ENCODE measurements around the gene HMX2.

The HMX2 gene

GRCh38 chr10:123139165-123139520 is 8.8 kb upstream of the HMX2 start:
- DNase-seq (ENCODE audit: low read depth in 2 of 2): no peak

- no peak for DNase-seq (ENCODE audit: low read depth in 2 of 2)
These were observed 8.3 kb upstream of the HMX2 start for GRCh38 chr10:123139521-123140163.

- no peak for DNase-seq (ENCODE audit: low read depth in 2 of 2)
These were observed 7.6 kb upstream of the HMX2 start for GRCh38 chr10:123140164-123140982.

GRCh38 chr10:123140983-123141390 is 6.9 kb upstream of the HMX2 start:
- DNase-seq (ENCODE audit: low read depth in 2 of 2): no peak

GRCh38 chr10:123141791-123142700 is 5.9 kb upstream of the HMX2 start:
- no peak for DNase-seq (ENCODE audit: low read depth in 2 of 2)

- DNase-seq (ENCODE audit: low read depth in 2 of 2): no peak
These were observed 5.2 kb upstream of the HMX2 start for GRCh38 chr10:123142701-123143161.

DNA sequence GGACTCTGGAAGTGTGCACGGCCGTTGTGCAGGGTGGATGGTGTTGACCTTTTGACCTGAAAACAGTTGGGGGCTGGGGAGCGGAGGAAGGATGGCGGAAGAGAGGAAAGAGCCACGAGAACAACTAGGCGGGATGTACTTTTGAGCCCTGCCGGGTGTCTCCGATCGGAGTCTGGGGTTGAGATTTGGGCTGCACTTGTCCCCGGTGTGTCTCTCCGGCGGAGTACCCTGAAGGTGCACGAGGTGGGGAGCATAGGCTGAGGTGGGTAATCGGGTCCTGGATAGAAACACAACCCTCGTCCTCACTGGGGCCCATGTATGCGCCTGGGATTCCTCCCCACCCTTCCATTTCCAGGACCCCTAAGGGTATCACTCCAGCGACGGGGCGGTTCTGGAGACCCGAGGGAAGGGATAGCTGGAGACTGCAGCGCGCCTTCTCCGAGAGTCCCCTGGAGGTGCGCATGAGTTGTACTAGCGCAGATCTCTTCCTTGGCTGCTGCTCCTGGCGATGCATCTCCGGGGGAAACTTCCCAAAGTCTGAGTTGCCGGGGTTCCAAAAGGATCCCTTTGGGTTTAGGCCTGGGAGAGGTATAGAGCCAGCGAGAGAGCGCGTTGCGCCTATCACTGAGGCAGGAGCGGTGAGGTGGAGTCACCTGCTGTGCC is 4.6 kb upstream of the HMX2 start:
- DNase-seq (ENCODE audit: low read depth in 2 of 2): no peak

DNA sequence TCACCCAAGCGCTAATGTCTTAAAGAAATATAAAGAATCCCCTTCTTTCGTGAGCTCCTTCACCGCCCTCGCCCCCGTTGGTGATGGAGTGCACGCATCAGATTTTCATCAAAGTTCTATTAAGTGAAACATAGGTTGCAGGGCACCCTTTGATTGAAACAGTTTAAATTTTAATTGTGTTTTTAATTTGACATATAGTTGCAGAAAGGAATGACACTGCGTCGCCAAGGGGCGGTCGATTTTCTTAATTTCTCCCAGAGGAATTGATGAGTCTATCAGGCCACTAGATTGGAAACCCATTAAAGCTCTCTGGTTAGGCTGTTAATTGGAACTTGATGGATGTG is 4.1 kb upstream of the HMX2 start:
- no peak for DNase-seq (ENCODE audit: low read depth in 2 of 2)

DNA sequence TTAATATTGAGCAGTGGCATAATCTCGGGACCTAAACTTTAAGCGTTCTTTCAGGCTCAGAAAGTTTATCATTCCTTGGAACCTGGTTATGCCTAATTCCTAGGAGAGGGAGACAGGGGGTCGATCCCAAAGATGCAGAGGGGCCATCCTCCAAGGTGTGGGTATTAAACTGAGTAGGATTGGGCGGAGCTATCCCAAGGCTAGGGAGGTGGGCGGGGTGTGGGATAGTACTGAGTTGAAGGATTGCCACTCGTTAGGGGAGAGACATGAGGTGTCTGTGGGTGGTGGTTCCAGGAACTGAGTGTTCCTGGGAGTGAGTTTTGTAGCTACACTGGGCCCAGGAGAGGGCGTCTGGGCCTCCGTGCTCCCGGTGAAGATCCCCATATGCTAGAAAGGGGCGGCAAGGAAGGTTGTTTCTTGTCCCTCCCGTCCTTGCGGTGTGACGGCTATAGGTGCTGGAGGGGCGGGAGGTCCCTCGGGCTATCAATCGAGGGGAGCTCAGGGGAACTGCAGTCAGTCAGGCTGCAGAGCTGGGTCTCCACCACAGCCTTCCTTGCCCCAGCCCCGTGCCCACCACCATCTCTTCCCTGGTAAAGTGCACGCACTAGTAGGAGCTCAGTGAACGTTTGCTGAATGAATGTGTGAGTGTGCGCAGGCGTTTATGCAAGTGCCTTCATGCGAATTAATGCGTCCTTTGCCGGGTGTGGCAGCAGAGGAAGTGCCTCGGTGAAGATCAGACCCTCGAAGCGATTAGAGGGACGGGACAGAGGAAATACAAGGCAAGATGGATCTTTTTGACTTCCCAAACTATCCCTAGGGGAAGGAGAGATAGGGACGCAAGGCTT is 3.0 kb upstream of the HMX2 start:
- no peak for DNase-seq (ENCODE audit: low read depth in 2 of 2)

DNA sequence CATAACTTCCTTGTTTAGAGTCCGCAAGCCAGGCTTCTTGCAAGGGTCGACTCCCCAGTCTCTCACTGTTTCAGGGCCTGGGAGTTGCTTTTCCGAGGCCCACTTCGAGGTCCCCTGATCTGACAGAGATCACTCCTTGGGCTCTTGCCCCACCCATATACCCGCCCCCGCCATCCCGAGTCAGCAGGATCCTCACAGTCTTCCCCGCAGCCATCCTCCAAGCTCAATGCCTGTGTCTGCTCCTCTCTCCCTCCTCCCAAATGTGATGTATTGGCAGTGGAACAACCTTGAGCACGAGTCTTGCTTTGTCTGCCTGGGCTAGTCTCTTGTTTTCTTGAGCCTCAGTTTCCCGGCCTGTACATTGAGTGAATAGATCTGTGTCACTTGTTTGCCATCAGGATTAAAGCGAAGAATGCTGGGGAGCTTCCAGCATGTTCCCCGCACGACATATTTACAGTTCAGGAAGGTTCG is 2.4 kb upstream of the HMX2 start:
- DNase-seq (ENCODE audit: low read depth in 2 of 2): no peak

DNA sequence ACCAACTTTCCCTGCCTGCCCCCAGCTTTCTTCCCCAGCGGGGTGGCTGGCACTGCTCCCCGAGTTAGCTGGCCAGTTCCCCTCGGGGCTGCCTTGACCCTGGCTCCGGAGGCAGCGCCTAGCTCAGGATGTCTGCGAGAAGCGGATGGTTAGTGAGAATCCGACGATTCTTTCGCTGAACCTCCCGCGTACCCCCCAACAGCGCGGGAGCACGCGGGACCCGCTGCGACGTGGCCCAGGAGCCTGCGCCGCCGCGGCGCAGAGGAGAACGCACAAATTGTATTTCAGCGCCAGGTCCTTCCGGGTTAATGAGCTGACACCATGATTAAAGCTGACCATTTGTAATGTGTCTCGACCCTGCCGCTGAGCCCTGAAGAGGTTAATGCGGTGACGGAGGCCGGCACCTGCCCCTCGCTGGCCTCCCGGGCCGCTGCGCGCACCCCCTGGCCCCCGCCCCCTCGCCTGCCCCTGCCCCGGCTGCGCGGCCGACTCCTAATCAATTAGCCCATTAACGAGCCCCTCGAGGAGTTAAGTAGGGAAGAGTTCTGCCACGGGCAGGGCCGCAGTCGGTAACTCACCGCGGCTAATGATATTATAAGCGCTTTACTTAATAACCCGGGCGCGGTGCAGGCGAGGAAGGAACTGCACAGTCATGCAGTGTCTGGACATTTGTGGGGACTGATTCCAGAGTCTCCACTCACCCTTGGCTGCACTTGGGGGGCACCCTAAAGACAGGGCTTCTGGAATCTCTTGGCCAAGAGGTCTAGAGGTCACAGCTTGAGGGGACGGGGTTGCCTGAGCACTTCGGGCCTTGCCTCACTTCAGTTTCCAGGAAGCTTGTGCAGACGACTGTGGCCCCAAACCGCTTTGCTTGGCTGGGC is 1.7 kb upstream of the HMX2 start:
- no peak for DNase-seq (ENCODE audit: low read depth in 2 of 2)

GRCh38 chr10:123146894-123147634 is 872 bp upstream of the HMX2 start:
- DNase-seq (ENCODE audit: low read depth in 2 of 2): no peak

GRCh38 chr10:123148414-123149161 is 652 bp downstream of the HMX2 start:
- DNase-seq (ENCODE audit: low read depth in 2 of 2): no peak

- DNase-seq (ENCODE audit: low read depth in 2 of 2): no peak
These were observed 1.2 kb downstream of the HMX2 start for GRCh38 chr10:123149162-123149567.

GRCh38 chr10:123149568-123150270 is 1.8 kb downstream of the HMX2 start:
- DNase-seq (ENCODE audit: low read depth in 2 of 2): no peak

DNA sequence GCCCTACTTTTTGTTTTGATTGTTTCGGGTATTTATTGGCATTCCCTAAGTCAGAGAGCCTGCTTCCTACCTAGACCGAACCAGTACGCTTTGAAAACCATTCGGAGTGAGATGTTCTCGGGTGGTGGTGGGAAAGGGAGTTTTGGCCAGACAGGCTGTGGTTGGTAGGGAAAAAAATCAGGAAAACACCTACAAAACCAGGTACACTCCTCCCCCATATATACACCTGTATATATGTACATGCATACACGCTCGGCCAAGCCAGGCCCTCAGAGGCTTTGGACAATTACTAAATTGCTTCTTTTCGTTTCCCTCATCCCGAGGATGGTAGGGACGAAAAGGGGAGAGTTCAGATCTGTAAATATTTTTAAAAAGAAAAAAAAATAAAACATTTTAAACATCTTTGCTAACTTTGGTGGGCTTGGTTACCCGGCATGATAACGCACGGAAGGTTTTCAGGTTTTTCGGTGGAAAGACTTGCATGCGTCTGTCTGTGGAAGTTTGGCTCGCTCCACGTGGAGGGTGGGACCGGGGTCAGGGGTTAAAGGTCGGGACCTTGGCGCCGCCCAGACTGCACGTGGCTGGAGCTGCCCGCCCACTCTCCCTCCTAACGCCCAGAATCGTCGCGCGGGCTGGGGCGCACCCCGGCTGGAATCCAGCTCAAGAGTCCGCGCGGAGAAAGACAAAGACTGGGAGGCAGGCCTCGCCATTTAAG is 2.5 kb downstream of the HMX2 start:
- DNase-seq (ENCODE audit: low read depth in 2 of 2): no peak

Measured in stimulated activated CD4-positive, alpha-beta T cell treated with anti-CD3 and anti-CD28 coated beads, Interleukin-15, amount 100 ng/mL, for 48 hours (primary cell).